Liver (tissue), 3 donors: ENCODE results near the gene TM9SF3.

Experiments
- FOXA2 ChIP-seq: IDR thresholded peaks from 2 replicates; pipeline ENCODE4 v1.6.1; 2016; ENCODE audit warnings: antibody characterized with exemption
- GABPA ChIP-seq, 2 donors: IDR thresholded peaks in 1 of 2; conservative IDR thresholded peaks in 1 of 2; 2 replicates each; pipeline ENCODE4 v1.6.1; 2016; ENCODE audit warnings: antibody characterized with exemption in 2 of 2, mild to moderate bottlenecking in 1 of 2, moderate library complexity in 1 of 2
- HNF4A ChIP-seq, 2 donors: conservative IDR thresholded peaks; 2 replicates each; pipeline ENCODE4 v1.6.1; 2016; ENCODE audit warnings: antibody characterized with exemption in 2 of 2, mild to moderate bottlenecking in 2 of 2
- NR2F2 ChIP-seq: IDR thresholded peaks from 2 replicates; pipeline ENCODE4 v1.6.1; 2016; ENCODE audit warnings: antibody characterized with exemption
- RAD21 ChIP-seq, 2 donors: IDR thresholded peaks; 2 replicates each; pipeline ENCODE4 v1.6.1; 2016; ENCODE audit warnings: antibody characterized with exemption in 2 of 2, mild to moderate bottlenecking in 2 of 2
- YY1 ChIP-seq: IDR thresholded peaks from 2 replicates; pipeline ENCODE4 v1.6.1; 2016; ENCODE audit warnings: antibody characterized with exemption, mild to moderate bottlenecking
- TF ChIP-seq, protein P1 (sequence below): fragments of 150-350 bp; IDR thresholded peaks from 2 replicates; pipeline ENCODE4 v1.5.1; 2017; ENCODE audit warnings: improper control_type of control experiment, low read depth, low read length; ENCODE audit not compliant: missing input control
- donor health status: healthy.
- donor health status: healthy.

DNA sequence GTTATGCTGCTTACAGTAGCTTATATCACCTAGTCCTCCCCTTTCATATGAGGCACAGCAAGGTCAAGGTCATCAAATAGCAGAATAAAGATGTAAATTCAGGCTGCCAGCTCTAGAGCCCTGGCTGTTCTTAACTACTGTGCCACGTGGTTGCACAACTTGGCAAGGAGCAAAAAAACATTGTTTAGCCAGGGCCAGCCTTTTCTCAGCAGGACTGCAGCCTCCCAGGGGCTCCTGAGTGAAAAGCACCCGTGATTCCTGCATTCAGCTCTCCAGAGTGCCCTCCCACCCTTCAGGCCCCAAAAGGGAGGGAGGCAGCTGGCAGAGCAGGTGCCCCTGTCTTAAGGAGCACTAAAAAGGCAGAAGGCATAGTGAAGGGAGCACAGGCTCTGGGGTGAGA, 31.8 kb upstream of the TM9SF3 start:
- TF ChIP-seq, protein P1, sequence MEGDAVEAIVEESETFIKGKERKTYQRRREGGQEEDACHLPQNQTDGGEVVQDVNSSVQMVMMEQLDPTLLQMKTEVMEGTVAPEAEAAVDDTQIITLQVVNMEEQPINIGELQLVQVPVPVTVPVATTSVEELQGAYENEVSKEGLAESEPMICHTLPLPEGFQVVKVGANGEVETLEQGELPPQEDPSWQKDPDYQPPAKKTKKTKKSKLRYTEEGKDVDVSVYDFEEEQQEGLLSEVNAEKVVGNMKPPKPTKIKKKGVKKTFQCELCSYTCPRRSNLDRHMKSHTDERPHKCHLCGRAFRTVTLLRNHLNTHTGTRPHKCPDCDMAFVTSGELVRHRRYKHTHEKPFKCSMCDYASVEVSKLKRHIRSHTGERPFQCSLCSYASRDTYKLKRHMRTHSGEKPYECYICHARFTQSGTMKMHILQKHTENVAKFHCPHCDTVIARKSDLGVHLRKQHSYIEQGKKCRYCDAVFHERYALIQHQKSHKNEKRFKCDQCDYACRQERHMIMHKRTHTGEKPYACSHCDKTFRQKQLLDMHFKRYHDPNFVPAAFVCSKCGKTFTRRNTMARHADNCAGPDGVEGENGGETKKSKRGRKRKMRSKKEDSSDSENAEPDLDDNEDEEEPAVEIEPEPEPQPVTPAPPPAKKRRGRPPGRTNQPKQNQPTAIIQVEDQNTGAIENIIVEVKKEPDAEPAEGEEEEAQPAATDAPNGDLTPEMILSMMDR, result no peak
- TF ChIP-seq HNF4A (conservative IDR thresholded peaks at IDR 0.05) (no peak), FOXA2 (no peak), YY1 (no peak), GABPA (IDR thresholded peaks at IDR 0.05 in 1 of 2, conservative IDR thresholded peaks at IDR 0.05 in 1 of 2) (no peak), NR2F2 (no peak), RAD21 (IDR thresholded peaks at IDR 0.05) (peak; percentile 28 to 59)
